CD4-positive, alpha-beta memory T cell (primary cell): ENCODE data around the gene MDGA2. TPM values are rescaled to one million over a fixed set of nuclear protein-coding genes. Genes with fewer than 3 reads are reported as not detected.
"Not testable (repeated sequence)": the region's sequence is repeated elsewhere in the genome, so short reads cannot be mapped to it uniquely, and the experiment has no call there.

ENCODE experiments used
- CTCF ChIA-PET: fragments of 350-600 bp; sonication (Branson Sonifier 250); formaldehyde crosslinking; loops from one replicate; lab custom pipeline; 2021; ENCODE audit warnings: inconsistent platforms; ENCODE audit not compliant: partially characterized antibody; lab: Charles Lee
- POLR2A ChIA-PET: fragments of 350-600 bp; sonication (Branson Sonifier 250); formaldehyde crosslinking; loops from one replicate; lab custom pipeline; 2021; ENCODE audit not compliant: partially characterized antibody; lab: Charles Lee
- DNase-seq, 5 donors: peaks; one replicate each; pipeline versions ENCODE4 v3.0.0 to v3.0.0-alpha.2; 2020 to 2022; ENCODE audit warnings: mixed read lengths in 1 of 5
- H3K27ac ChIP-seq: one replicate; pipeline ENCODE4 v1.7.0; 2013; ENCODE audit warnings: low read depth, low read length
- H3K27me3 ChIP-seq: 2 replicates; pipeline ENCODE4 v1.7.0; 2013; ENCODE audit warnings: mild to moderate bottlenecking, low read length, moderate library complexity; ENCODE audit not compliant: insufficient read depth
- H3K36me3 ChIP-seq: 2 replicates; pipeline ENCODE4 v1.7.0; 2013; ENCODE audit warnings: mild to moderate bottlenecking, low read length, moderate library complexity; ENCODE audit not compliant: insufficient read depth
- H3K4me1 ChIP-seq: 2 replicates; pipeline ENCODE4 v1.7.0; 2013; ENCODE audit warnings: mild to moderate bottlenecking, low read length, moderate library complexity; ENCODE audit not compliant: insufficient read depth
- H3K4me3 ChIP-seq, 2 donors: one replicate each; pipeline ENCODE4 v1.7.0; 2013; ENCODE audit warnings: low read length in 2 of 2, mild to moderate bottlenecking in 1 of 2
- H3K9me3 ChIP-seq, 2 donors: one replicate each; pipeline ENCODE4 v1.7.0; 2013; ENCODE audit warnings: low read length in 2 of 2, control low read depth in 1 of 2; ENCODE audit not compliant: control insufficient read depth in 1 of 2
- H3K27ac Mint-ChIP-seq, 7 donors: one replicate each; pipeline ENCODE4 v1.8.0; 2020 to 2021; ENCODE audit warnings: mixed read lengths in 7 of 7, mild to moderate bottlenecking in 6 of 7, inconsistent platforms in 3 of 7, moderate library complexity in 3 of 7
- H3K27me3 Mint-ChIP-seq, 2 donors: one replicate each; pipeline ENCODE4 v1.8.0; 2020 to 2021; ENCODE audit warnings: mixed read lengths in 2 of 2
- H3K36me3 Mint-ChIP-seq, 2 donors: one replicate each; pipeline ENCODE4 v1.8.0; 2020 to 2021; ENCODE audit warnings: mixed read lengths in 2 of 2, inconsistent platforms in 1 of 2, mild to moderate bottlenecking in 1 of 2
- H3K4me1 Mint-ChIP-seq, 4 donors: one replicate each; pipeline ENCODE4 v1.8.0; 2020 to 2021; ENCODE audit warnings: mixed read lengths in 4 of 4, mild to moderate bottlenecking in 1 of 4
- H3K4me3 Mint-ChIP-seq, 8 donors: one replicate each; pipeline ENCODE4 v1.8.0; 2020 to 2021; ENCODE audit warnings: mixed read lengths in 8 of 8, mild to moderate bottlenecking in 7 of 8, moderate library complexity in 6 of 8, inconsistent platforms in 3 of 8
- H3K9me3 Mint-ChIP-seq, 8 donors: one replicate each; pipeline ENCODE4 v1.8.0; 2020 to 2021; ENCODE audit warnings: mixed read lengths in 8 of 8, mild to moderate bottlenecking in 5 of 8, inconsistent platforms in 3 of 8, moderate library complexity in 1 of 8
- intact Hi-C: fragments of 100-400 bp; cut with micrococcal nuclease; formaldehyde crosslinking; loops from one replicate; pipeline ENCODE4 v1.15.1; 2023
- polyA plus RNA-seq, 2 donors: library from polyadenylated mRNA; unstranded; fragments of 300-500 nt; fragmentation: Illumina TruSeq; gene quantifications; one replicate each; pipeline ENCODE4 v1.2.3, GENCODE V29; 2021
- total RNA-seq, 2 experiments: library from RNA; stranded (reverse); gene quantifications; one replicate each; pipeline ENCODE4 v1.2.3, GENCODE V29; 2021

The MDGA2 gene
- total and polyA plus RNA-seq, 4 experiments from 2014 or later, result not detected

GRCh38 chr14:47660158-47660557 lies 15.2 kb downstream of the MDGA2 start:
- Histone ChIP-seq H3K4me3 (no peak overlapping the region), H3K36me3 (no peaks in the 10 kb centered on the region), H3K27me3 (no peaks in the 10 kb centered on the region), H3K27ac (no peak overlapping the region), H3K4me1 (no peaks in the 10 kb centered on the region), H3K9me3 (peaks cover 0 to 4% of the 10 kb centered on the region in 2 donors)
- CTCF ChIA-PET, result no interaction called here
- POLR2A ChIA-PET, result no interaction called here
- Mint-ChIP-seq H3K4me1 (no peaks in the 10 kb centered on the region), H3K27ac (no peak overlapping the region), H3K27me3 (no peaks in the 10 kb centered on the region), H3K36me3 (no peaks in the 10 kb centered on the region), H3K4me3 (no peak overlapping the region), H3K9me3 (peaks cover 0 to 5% (median 0%) of the 10 kb centered on the region in 8 donors)
- intact Hi-C loops, result no loop called here
- DNase-seq, result no peak

GRCh38 chr14:47658041-47658440 lies 17.4 kb downstream of the MDGA2 start:
- Histone ChIP-seq H3K4me1 (no peaks in the 10 kb centered on the region), H3K9me3 (peaks cover 0 to 4% of the 10 kb centered on the region in 2 donors), H3K27ac (no peak overlapping the region), H3K27me3 (no peaks in the 10 kb centered on the region), H3K4me3 (no peak overlapping the region), H3K36me3 (no peaks in the 10 kb centered on the region)
- no peak for DNase-seq
- H3K27me3 Mint-ChIP-seq, result no peaks in the 10 kb centered on the region
- H3K4me1 Mint-ChIP-seq, result no peaks in the 10 kb centered on the region
- H3K27ac Mint-ChIP-seq, result no peak overlapping the region
- POLR2A ChIA-PET, result no interaction called here
- CTCF ChIA-PET, result no interaction called here
- intact Hi-C loops, result no loop called here
- H3K4me3 Mint-ChIP-seq, result no peak overlapping the region
- H3K9me3 Mint-ChIP-seq, result no peaks in the 10 kb centered on the region
- H3K36me3 Mint-ChIP-seq, result no peaks in the 10 kb centered on the region

DNA sequence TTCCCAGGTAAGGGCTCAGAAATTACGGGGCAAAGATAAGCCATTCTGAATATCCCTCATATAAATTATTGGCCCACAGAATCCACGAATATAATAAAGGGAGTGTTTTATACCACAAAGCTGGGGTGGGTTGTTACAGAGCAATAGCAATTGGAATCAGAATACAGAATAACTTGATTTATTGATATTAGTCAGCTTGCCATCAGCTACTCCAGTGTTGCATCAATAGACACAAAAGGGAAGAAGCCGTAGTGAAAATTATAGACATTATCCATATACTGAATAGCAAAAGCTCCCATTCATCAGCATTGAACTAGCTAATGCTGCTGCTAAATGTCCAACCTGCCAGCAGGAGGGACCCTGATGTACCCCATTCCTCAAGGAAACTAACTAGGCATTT lies 18.3 kb downstream of the MDGA2 start:
- no peaks in the 10 kb centered on the region for H3K4me1 ChIP-seq
- ChIA-PET POLR2A (no interaction called here), CTCF (no interaction called here)
- no peak overlapping the region for H3K27ac Mint-ChIP-seq
- no peak overlapping the region for H3K4me3 ChIP-seq
- no peaks in the 10 kb centered on the region for H3K27me3 ChIP-seq
- peaks cover 0 to 4% of the 10 kb centered on the region in 2 donors for H3K9me3 ChIP-seq
- H3K4me3 Mint-ChIP-seq, result no peak overlapping the region
- DNase-seq, result no peak
- H3K36me3 Mint-ChIP-seq, result no peaks in the 10 kb centered on the region
- H3K36me3 ChIP-seq, result no peaks in the 10 kb centered on the region
- intact Hi-C loops, result no loop called here
- H3K9me3 Mint-ChIP-seq, result no peaks in the 10 kb centered on the region
- H3K4me1 Mint-ChIP-seq, result no peaks in the 10 kb centered on the region
- H3K27me3 Mint-ChIP-seq, result no peaks in the 10 kb centered on the region
- no peak overlapping the region for H3K27ac ChIP-seq

GRCh38 chr14:47651337-47651736 lies 24.1 kb downstream of the MDGA2 start:
- H3K4me3 Mint-ChIP-seq, result no peak overlapping the region
- Histone ChIP-seq H3K4me1 (no peaks in the 10 kb centered on the region), H3K9me3 (peaks cover 0 to 4% of the 10 kb centered on the region in 2 donors), H3K36me3 (no peaks in the 10 kb centered on the region), H3K27ac (no peak overlapping the region), H3K27me3 (no peaks in the 10 kb centered on the region), H3K4me3 (no peak overlapping the region)
- DNase-seq, result no peak
- H3K9me3 Mint-ChIP-seq, result peaks cover 0 to 10% (median 0%) of the 10 kb centered on the region in 8 donors
- no peak overlapping the region for H3K27ac Mint-ChIP-seq
- H3K36me3 Mint-ChIP-seq, result no peaks in the 10 kb centered on the region
- POLR2A ChIA-PET, result no interaction called here
- H3K27me3 Mint-ChIP-seq, result no peaks in the 10 kb centered on the region
- intact Hi-C loops, result no loop called here
- H3K4me1 Mint-ChIP-seq, result no peaks in the 10 kb centered on the region
- CTCF ChIA-PET, result no interaction called here

- Histone ChIP-seq H3K27me3 (no peaks in the 10 kb centered on the region), H3K9me3 (no peaks in the 10 kb centered on the region), H3K36me3 (no peaks in the 10 kb centered on the region), H3K4me1 (no peaks in the 10 kb centered on the region), H3K27ac (no peak overlapping the region), H3K4me3 (no peak overlapping the region)
- no peak overlapping the region for H3K4me3 Mint-ChIP-seq
- peaks cover 0 to 7% (median 3%) of the 10 kb centered on the region in 8 donors for H3K9me3 Mint-ChIP-seq
- ChIA-PET CTCF (interaction anchor here (1.0 kb wide), 1 partner anchor 18 kb away, joined by 3 read pairs; no protein-coding TSS in a partner anchor), POLR2A (no interaction called here)
- no peak for DNase-seq
- no peak overlapping the region for H3K27ac Mint-ChIP-seq
- no peaks in the 10 kb centered on the region for H3K36me3 Mint-ChIP-seq
- intact Hi-C loops, result no loop called here
- H3K27me3 Mint-ChIP-seq, result no peaks in the 10 kb centered on the region
- H3K4me1 Mint-ChIP-seq, result no peaks in the 10 kb centered on the region
Measured at GRCh38 chr14:47637753-47638152, 37.7 kb downstream of the MDGA2 start.

- intact Hi-C loops, result no loop called here
- DNase-seq, result no peak
- H3K4me1 Mint-ChIP-seq, result no peaks in the 10 kb centered on the region
- H3K27ac ChIP-seq, result no peak overlapping the region
- peaks cover 3 to 12% (median 9%) of the 10 kb centered on the region in 8 donors for H3K9me3 Mint-ChIP-seq
- H3K36me3 Mint-ChIP-seq, result no peaks in the 10 kb centered on the region
- ChIA-PET POLR2A (no interaction called here), CTCF (no interaction called here)
- H3K27me3 Mint-ChIP-seq, result no peaks in the 10 kb centered on the region
- no peaks in the 10 kb centered on the region for H3K36me3 ChIP-seq
- no peaks in the 10 kb centered on the region for H3K27me3 ChIP-seq
- no peaks in the 10 kb centered on the region for H3K9me3 ChIP-seq
- no peak overlapping the region for H3K4me3 Mint-ChIP-seq
- no peaks in the 10 kb centered on the region for H3K4me1 ChIP-seq
- H3K4me3 ChIP-seq, result no peak overlapping the region
- H3K27ac Mint-ChIP-seq, result no peak overlapping the region
Measured at GRCh38 chr14:47626151-47627035, 49.0 kb downstream of the MDGA2 start.

- H3K4me1 Mint-ChIP-seq, H3K4me3 Mint-ChIP-seq, H3K27me3 Mint-ChIP-seq, POLR2A ChIA-PET, H3K27ac ChIP-seq, H3K4me1 ChIP-seq, H3K27me3 ChIP-seq, intact Hi-C loops, H3K36me3 Mint-ChIP-seq, DNase-seq, H3K4me3 ChIP-seq, CTCF ChIA-PET, H3K9me3 ChIP-seq, H3K36me3 ChIP-seq, H3K27ac Mint-ChIP-seq: not testable (repeated sequence)
- peaks cover 3 to 15% (median 9%) of the 10 kb centered on the region in 8 donors for H3K9me3 Mint-ChIP-seq
Measured at GRCh38 chr14:47624126-47624525, 51.3 kb downstream of the MDGA2 start.
